ENCODE measurements around the gene SUPT5H. TPM values are rescaled to one million over a fixed set of nuclear protein-coding genes. Genes with fewer than 3 reads are reported as not detected.

Gene SUPT5H
- total RNA-seq, 1 experiment from 2014 or later, result 122 TPM

DNA sequence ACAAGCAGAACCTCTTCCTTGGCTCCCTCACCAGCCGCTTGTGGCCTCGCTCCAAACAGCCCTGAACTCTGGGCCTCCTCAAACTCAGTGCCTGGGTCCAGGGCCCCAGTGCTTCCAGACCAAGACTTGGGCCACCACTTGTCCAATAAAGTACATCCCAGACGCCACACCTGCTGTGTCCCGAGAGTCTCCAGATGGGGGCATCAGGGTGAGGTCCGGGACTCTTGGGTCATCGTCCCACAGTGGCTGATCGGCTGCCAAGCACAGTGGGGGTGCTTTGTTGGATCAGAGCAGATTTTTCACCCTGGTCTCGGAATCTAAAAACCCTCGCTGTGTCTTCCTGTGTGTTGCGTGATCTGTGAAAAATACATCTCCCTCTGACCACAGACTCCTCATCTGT, 44.4 kb downstream of the SUPT5H start:
- CTCF ChIA-PET, result interaction anchor here (0.6 to 1.0 kb wide), 4 partner anchors 13 to 61 kb away, joined by 3 to 4 read pairs (median 3); no protein-coding TSS in a partner anchor
- Mint-ChIP-seq H3K4me3 (ENCODE audit: unreplicated experiment) (no peak overlapping the region), H3K27ac (ENCODE audit: low read depth, unreplicated experiment) (no peak overlapping the region), H3K36me3 (ENCODE audit: insufficient read depth, unreplicated experiment) (peaks cover 62% of the 10 kb centered on the region), H3K4me1 (ENCODE audit: insufficient read depth, unreplicated experiment) (peaks cover 7% of the 10 kb centered on the region), H3K9me3 (ENCODE audit: unreplicated experiment) (no peaks in the 10 kb centered on the region), H3K27me3 (ENCODE audit: insufficient read depth, unreplicated experiment) (no peaks in the 10 kb centered on the region)
- TF ChIP-seq, protein P1, sequence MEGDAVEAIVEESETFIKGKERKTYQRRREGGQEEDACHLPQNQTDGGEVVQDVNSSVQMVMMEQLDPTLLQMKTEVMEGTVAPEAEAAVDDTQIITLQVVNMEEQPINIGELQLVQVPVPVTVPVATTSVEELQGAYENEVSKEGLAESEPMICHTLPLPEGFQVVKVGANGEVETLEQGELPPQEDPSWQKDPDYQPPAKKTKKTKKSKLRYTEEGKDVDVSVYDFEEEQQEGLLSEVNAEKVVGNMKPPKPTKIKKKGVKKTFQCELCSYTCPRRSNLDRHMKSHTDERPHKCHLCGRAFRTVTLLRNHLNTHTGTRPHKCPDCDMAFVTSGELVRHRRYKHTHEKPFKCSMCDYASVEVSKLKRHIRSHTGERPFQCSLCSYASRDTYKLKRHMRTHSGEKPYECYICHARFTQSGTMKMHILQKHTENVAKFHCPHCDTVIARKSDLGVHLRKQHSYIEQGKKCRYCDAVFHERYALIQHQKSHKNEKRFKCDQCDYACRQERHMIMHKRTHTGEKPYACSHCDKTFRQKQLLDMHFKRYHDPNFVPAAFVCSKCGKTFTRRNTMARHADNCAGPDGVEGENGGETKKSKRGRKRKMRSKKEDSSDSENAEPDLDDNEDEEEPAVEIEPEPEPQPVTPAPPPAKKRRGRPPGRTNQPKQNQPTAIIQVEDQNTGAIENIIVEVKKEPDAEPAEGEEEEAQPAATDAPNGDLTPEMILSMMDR (IDR thresholded peaks at IDR 0.05; ENCODE audit: unreplicated experiment), result no peak
- intact Hi-C loops (cut with micrococcal nuclease), result no loop called here
- DNase-seq (ENCODE audit: unreplicated experiment), result no peak
- POLR2A ChIA-PET, result interaction anchor here (0.6 to 0.8 kb wide), 2 partner anchors 99 to 173 kb away, joined by 3 read pairs; partner anchors contain the start of genes MED29 and PAF1
- no TSS peak for BruUV-seq (replicated peaks)

- DNase-seq (ENCODE audit: unreplicated experiment), result no peak
- CTCF ChIA-PET, result interaction anchor here (0.7 to 1.6 kb wide), 3 partner anchors 18 to 52 kb away, joined by 3 read pairs; no protein-coding TSS in a partner anchor
- peaks cover 7% of the 10 kb centered on the region for H3K4me1 Mint-ChIP-seq (ENCODE audit: insufficient read depth, unreplicated experiment)
- H3K4me3 Mint-ChIP-seq (ENCODE audit: unreplicated experiment), result no peak overlapping the region
- H3K36me3 Mint-ChIP-seq (ENCODE audit: insufficient read depth, unreplicated experiment), result peaks cover 51% of the 10 kb centered on the region
- BruUV-seq (replicated peaks), result no TSS peak
- H3K27ac Mint-ChIP-seq (ENCODE audit: low read depth, unreplicated experiment), result no peak overlapping the region
- POLR2A ChIA-PET, result interaction anchor here (0.6 to 1.0 kb wide), 3 partner anchors 41 to 1401 kb away, joined by 3 to 5 read pairs (median 5); no protein-coding TSS in a partner anchor
- H3K27me3 Mint-ChIP-seq (ENCODE audit: insufficient read depth, unreplicated experiment), result no peaks in the 10 kb centered on the region
- H3K9me3 Mint-ChIP-seq (ENCODE audit: unreplicated experiment), result no peaks in the 10 kb centered on the region
- intact Hi-C loops (cut with micrococcal nuclease), result no loop called here
- TF ChIP-seq, protein P1 (IDR thresholded peaks at IDR 0.05; ENCODE audit: unreplicated experiment), result no peak
Measured at GRCh38 chr19:39492225-39492624, 46.8 kb downstream of the SUPT5H start.

DNA sequence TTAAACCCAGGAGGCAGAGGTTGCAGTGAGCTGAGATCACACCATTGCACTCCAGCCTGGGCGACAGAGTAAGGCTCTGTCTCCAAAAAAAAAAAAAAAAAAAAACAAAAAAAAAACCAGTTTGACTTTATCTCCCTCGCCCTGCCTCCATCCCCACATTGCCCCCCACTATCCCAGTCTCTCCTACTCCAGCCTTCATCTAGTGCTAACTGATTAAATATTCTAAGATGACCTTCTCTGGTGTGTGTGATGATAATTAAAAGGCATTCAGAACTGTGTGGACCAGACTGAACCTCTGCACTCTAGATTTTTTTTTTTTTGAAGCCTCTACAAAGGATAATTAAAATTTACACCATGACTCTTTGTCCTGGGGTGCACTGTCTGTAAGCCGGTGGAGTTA, 47.4 kb downstream of the SUPT5H start:
- Mint-ChIP-seq H3K36me3 (ENCODE audit: insufficient read depth, unreplicated experiment) (peaks cover 48% of the 10 kb centered on the region), H3K4me3 (ENCODE audit: unreplicated experiment) (no peak overlapping the region), H3K27ac (ENCODE audit: low read depth, unreplicated experiment) (no peak overlapping the region), H3K27me3 (ENCODE audit: insufficient read depth, unreplicated experiment) (peaks cover 2% of the 10 kb centered on the region), H3K9me3 (ENCODE audit: unreplicated experiment) (no peaks in the 10 kb centered on the region), H3K4me1 (ENCODE audit: insufficient read depth, unreplicated experiment) (peaks cover 7% of the 10 kb centered on the region)
- POLR2A ChIA-PET, result interaction anchor here (0.6 kb wide), 1 partner anchor 1401 kb away, joined by 5 read pairs; no protein-coding TSS in a partner anchor
- CTCF ChIA-PET, result interaction anchor here (0.7 to 1.6 kb wide), 3 partner anchors 18 to 53 kb away, joined by 3 read pairs; no protein-coding TSS in a partner anchor
- no TSS peak for BruUV-seq (replicated peaks)
- intact Hi-C loops (cut with micrococcal nuclease), result no loop called here
- TF ChIP-seq, protein P1 (IDR thresholded peaks at IDR 0.05; ENCODE audit: unreplicated experiment), result no peak
- DNase-seq (ENCODE audit: unreplicated experiment), result no peak

GRCh38 chr19:39494661-39495060, 49.3 kb downstream of the SUPT5H start:
- ChIA-PET CTCF (interaction anchor here (1.0 kb wide), 1 partner anchor 9 kb away, joined by 3 read pairs; no protein-coding TSS in a partner anchor), POLR2A (no interaction called here)
- BruUV-seq (replicated peaks), result no TSS peak
- Mint-ChIP-seq H3K36me3 (ENCODE audit: insufficient read depth, unreplicated experiment) (peaks cover 35% of the 10 kb centered on the region), H3K4me1 (ENCODE audit: insufficient read depth, unreplicated experiment) (peaks cover 14% of the 10 kb centered on the region), H3K27me3 (ENCODE audit: insufficient read depth, unreplicated experiment) (peaks cover 21% of the 10 kb centered on the region), H3K27ac (ENCODE audit: low read depth, unreplicated experiment) (no peak overlapping the region), H3K9me3 (ENCODE audit: unreplicated experiment) (no peaks in the 10 kb centered on the region), H3K4me3 (ENCODE audit: unreplicated experiment) (no peak overlapping the region)
- intact Hi-C loops (cut with micrococcal nuclease), result no loop called here
- no peak for DNase-seq (ENCODE audit: unreplicated experiment)
- TF ChIP-seq, protein P1 (IDR thresholded peaks at IDR 0.05; ENCODE audit: unreplicated experiment), result no peak
